NCI-H187 (cell line): ENCODE data around the gene PKP3.
"Not testable (repeated sequence)": the region's sequence is repeated elsewhere in the genome, so short reads cannot be mapped to it uniquely, and the experiment has no call there.

Experiments used
- DNase-seq, 2 experiments: peaks; one replicate each; lab custom pipeline; 2025; lab: John Stamatoyannopoulos, UW

Gene PKP3

DNA sequence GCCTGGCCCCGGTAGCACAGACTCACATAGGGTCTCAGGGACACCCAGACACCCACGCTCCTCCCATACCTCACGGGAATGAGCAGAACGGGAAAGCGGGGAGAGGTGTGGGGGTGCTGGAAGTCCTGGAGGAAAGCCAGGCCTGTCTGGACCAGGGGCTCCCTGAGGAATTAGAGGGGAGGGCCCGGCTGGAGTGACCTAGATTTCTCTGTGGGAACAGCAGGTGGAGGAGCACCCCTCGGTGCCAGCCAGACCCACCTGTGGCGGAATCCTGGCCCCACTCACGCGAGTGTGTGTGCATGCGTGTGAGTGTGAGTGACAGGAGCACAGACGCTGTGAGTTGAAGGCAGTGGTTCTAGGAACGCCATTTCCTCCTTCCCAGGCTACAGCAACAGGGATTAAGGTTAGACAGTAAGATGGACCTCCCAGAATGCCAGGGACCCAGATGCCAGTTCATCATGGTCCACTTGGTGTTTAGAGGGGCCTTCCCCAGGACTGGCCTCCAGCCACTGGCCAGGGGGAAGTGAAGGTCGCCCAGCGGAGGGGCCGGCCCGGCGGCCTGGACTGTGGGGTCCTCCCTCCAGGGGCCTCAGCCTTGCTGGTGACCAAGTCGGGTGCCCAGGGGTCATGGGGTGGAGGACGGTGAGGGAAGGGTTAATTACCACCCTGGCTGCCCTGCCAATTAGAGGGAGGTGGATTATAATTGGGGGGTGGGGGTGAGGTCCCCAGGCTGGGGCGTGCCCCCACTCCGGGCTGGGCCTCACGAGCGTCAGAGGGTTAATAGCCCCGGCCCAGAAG is 1.0 kb downstream of the PKP3 start:
- no peak for DNase-seq

DNA sequence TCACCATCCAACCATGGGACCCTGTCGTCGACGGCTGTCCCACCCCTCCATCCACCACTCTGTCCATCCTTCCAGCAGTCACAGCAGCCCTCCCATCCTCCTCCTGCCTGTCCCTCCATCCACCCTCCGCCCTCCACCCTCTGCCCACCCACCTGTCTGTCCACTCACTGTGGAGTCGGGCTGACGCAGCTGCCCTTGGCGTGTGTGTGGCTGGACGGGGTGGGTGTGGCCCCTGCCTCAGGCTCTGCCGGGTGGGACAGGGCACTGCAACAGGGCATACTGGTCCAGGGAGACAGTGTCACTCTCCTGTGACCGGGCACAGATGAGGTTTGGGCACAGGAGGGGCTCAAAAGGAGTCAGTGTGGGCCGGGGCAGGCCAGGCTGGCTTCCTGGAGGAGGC is 1.9 kb downstream of the PKP3 start:
- no peak for DNase-seq

DNA sequence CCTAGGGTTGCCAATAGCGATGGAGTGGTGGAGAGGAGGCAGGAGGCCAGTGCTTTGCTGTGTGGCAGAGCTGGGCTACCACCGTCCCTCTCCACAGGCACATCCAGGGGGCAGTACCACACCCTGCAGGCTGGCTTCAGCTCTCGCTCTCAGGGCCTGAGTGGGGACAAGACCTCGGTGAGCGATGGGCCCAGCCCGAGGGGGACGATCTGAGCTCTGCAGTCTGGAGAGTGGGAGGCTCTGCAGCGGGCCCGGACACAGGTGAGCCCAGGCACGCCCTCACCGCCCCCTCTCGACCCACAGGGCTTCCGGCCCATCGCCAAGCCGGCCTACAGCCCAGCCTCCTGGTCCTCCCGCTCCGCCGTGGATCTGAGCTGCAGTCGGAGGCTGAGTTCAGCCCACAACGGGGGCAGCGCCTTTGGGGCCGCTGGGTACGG is 2.5 kb downstream of the PKP3 start:
- DNase-seq = no peak

DNA sequence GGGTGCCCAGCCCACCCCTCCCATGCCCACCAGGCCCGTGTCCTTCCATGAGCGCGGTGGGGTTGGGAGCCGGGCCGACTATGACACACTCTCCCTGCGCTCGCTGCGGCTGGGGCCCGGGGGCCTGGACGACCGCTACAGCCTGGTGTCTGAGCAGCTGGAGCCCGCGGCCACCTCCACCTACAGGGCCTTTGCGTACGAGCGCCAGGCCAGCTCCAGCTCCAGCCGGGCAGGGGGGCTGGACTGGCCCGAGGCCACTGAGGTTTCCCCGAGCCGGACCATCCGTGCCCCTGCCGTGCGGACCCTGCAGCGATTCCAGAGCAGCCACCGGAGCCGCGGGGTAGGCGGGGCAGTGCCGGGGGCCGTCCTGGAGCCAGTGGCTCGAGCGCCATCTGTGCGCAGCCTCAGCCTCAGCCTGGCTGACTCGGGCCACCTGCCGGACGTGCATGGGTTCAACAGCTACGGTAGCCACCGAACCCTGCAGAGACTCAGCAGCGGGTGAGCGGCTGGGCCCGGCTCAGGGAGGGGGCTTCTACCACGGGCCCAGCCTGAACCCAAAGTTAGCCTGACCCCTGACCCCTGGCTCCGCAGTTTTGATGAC is 3.0 kb downstream of the PKP3 start:
- no peak for DNase-seq

DNA sequence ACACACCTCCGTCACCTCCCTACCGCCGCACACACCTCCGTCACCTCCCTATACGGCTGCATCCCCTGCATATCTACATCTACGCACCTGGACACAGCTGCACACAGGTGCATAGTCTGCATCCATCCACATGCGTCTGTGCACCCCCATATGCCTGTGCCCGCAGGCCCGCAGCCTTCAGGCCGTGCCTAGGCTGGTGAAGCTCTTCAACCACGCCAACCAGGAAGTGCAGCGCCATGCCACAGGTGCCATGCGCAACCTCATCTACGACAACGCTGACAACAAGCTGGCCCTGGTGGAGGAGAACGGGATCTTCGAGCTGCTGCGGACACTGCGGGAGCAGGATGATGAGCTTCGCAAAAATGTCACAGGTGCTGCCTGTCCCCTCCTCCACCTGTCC is 4.8 kb downstream of the PKP3 start:
- DNase-seq = no peak

DNA sequence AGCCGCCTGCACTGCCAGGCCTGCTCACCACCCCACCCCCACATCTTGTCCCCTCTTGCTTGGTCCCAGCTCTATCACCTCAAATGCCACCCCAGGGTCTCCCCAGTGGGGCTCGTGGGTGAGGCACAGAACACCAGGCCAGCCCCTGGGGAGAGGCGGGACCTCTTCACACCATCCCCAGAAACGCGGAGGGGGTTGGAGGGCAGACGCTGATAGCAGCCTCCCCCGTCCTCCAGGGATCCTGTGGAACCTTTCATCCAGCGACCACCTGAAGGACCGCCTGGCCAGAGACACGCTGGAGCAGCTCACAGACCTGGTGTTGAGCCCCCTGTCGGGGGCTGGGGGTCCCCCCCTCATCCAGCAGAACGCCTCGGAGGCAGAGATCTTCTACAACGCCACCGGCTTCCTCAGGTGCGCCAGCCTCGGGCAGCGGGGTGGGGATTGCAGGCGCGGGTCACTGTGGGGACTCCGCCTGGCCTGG is 5.8 kb downstream of the PKP3 start:
- no peak for DNase-seq

DNA sequence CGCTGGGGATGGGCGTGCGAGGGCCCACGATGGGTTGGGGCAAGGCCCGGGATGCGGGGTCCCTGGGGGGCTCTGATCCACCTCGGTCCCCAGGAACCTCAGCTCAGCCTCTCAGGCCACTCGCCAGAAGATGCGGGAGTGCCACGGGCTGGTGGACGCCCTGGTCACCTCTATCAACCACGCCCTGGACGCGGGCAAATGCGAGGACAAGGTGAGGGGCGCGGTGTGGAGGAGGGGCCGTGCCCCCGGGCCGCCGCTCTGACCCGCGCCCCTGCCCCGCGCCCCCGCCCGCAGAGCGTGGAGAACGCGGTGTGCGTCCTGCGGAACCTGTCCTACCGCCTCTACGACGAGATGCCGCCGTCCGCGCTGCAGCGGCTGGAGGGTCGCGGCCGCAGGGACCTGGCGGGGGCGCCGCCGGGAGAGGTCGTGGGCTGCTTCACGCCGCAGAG is 6.3 kb downstream of the PKP3 start:
- no peak for DNase-seq

DNA sequence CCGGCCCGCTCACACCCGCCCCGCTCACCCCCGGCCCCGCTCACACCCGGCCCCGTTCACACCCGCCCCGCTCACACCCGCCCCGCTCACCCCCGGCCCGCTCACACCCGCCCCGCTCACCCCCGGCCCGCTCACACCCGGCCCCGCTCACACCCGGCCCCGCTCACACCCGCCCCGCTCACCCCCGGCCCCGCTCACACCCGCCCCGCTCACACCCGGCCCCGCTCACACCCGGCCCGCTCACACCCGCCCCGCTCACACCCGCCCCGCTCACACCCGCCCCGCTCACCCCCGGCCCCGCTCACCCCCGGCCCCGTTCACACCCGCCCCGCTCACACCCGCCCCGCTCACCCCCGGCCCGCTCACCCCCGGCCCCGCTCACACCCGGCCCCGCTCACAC is 7.2 kb downstream of the PKP3 start:
- not testable (repeated sequence) for DNase-seq

DNA sequence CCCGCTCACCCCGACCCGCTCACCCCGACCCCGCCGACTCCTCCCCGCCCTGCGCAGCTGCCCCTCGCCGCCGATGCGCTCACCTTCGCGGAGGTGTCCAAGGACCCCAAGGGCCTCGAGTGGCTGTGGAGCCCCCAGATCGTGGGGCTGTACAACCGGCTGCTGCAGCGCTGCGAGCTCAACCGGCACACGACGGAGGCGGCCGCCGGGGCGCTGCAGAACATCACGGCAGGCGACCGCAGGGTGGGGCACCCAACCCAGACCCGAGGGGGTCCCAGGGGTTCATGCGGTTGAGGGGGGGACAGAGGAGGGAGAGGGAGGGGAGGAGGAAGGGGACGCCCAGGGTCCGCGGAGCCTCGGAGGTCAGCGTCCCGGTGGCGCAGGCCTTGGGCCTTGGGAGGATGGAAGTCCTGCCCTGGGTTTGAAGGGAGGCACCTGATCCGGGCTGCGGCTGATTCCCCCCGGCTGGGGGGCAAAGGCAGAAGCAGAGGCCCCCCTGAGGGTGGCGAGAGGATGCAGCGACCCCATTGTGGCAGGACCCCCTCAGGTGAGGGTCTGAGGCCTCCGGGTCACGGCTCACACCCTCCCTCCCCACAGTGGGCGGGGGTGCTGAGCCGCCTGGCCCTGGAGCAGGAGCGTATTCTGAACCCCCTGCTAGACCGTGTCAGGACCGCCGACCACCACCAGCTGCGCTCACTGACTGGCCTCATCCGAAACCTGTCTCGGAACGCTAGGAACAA is 9.2 kb downstream of the PKP3 start:
- DNase-seq = no peak

DNA sequence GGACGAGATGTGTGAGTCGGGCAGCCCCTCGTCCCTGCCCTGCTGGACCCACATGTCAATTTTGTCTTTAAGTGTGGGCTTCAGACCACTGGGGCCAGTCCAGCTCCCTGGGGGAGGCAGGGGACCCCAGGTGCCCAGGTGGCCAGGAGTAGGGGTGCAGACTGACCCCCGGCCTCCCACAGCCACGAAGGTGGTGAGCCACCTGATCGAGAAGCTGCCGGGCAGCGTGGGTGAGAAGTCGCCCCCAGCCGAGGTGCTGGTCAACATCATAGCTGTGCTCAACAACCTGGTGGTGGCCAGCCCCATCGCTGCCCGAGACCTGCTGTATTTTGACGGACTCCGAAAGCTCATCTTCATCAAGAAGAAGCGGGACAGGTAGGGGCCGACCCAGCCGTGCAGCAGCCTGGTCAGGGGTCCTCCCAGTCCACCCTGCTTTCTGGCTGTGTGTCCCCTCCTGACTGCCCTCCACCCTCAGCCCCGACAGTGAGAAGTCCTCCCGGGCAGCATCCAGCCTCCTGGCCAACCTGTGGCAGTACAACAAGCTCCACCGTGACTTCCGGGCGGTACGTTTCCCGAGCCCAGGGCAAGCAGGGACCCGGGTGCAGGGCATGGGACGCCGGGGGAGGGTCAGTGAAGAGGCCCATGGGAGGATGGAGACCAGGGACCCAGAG is 9.9 kb downstream of the PKP3 start:
- DNase-seq = no peak

DNA sequence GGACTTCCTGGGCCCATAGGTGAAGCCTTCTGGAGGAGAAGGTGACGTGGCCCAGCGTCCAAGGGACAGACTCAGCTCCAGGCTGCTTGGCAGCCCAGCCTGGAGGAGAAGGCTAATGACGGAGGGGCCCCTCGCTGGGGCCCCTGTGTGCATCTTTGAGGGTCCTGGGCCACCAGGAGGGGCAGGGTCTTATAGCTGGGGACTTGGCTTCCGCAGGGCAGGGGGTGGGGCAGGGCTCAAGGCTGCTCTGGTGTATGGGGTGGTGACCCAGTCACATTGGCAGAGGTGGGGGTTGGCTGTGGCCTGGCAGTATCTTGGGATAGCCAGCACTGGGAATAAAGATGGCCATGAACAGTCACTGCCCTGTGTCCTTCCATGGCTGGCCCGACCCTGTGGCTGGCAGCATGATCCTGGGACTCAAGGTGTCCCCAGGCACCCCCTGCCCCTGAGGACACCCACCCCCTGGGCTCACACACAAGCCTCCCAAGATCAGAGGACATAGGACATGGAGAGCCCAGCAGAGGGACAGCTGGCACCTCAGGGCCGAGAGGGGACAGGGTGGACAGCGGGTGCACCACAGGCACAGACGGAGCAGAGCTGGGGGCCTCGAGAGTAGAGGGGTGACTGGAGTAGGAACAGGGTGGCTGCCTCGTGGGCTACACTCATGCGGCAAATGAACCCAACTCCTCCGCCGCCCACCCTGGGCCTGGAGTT is 10.7 kb downstream of the PKP3 start:
- no peak for DNase-seq

DNA sequence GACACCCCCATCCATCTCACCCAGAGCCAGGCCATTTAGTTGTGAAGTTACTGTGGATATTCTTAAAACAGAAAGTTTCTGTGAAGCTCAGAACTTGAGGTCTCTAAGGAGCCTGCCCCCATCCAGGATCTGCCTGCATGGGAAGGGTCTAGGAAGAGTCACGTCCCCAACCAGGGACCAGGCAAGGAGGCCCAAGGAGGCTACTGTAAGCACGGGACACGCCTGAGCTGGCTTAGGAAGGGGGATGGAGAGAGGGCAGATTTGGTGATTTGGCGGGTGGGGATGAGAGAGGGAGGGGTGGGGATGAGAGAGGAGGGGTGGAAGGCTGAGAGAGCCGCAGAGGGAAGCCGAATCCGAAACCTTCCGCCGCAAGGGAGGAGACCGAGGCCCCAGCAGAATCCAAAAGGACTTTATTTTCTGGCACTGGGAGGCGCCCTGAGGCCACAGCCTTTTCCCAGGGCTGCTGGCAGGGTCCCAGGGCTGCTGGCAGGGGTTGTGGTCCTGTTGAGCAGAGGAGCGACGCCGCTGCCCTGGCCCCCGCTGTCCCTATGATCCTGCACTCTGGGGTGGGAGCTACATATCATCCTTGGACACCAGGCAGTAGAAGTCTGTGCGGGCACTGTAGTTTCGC is 11.4 kb downstream of the PKP3 start:
- no peak for DNase-seq

DNA sequence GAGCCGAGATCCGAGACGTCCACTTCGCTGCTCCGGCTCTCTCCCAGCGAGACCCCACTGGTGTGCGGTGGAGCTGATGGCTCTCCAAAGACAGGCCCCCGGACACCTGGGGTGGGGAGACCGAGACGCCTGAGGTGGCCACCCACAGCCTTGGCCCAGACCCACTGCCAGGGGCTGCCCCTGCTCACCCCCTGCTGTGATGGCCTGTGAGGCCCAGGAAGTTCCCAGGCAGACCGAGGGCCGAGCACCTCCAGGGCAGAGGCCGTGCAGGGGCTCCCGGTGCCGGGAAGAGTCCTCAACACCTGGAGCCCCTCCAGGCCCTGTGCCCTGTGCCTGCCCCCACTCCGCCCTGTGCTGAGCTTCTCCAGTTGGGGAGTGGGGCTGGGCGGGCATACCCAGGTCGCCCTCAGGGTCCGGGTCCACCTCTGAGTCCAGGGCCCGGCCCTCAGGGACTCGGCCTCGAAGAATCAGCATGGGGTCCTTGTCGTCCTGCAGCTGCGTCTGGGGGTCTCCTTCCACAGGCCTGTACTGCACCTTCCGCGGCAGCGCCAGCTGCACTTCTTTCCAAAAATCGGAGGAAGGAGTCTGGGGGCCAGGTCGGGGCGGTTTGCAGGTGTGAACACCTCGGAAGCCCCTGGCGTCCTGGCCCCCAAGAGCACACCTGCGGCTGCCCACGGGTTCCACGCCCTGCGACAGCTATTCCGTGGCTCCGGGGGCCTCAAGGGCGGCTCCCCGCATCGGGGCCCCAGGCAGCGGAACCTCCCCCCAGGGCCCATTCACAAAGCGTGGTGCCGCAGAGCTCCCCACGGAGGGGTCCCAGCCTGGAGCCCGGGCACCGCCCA is 12.2 kb downstream of the PKP3 start:
- no peak for DNase-seq

DNA sequence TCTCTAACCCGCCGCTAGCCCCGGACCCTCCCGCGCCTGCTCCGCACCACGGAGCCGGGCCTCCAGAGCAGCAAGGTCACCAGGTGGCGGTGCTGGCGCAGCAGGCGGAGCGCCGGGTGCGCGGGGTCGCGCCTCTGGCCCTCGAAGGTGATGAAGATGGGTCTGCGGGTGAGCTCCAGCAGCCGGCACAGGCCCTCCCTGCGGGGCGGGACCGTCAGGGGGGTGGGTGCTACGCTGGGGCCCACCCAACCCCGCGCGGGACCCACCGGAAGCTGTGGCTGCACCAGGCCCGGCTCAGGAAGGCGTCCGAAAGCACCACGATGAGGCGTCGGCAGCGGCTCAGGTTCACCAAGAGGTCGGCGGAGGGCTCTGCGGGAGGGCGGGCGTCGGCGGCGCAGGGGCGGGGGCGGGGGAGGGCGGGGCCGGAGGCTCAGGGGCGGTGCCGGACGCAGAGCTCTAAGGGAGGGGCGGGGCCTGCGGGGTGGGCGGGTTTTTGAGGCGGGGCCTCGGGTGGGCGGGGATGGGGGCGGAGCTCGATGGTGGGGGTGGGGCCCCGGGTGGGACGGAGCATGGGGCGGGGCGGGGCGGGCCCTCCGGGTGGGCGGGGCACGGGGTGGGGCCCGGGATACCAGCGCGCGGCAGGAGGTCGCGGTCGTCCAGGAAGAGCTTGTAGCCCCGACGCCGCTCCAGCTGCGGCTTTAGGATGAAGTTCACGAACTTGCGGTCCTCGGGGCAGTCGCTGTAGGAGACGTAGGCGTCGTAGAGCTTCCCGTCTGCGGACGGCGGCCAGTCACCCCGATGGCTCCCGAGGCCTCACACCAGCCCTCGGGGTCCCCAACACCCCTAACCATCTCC is 13.0 kb downstream of the PKP3 start:
- peak; percentile 38 to 89 for DNase-seq

DNA sequence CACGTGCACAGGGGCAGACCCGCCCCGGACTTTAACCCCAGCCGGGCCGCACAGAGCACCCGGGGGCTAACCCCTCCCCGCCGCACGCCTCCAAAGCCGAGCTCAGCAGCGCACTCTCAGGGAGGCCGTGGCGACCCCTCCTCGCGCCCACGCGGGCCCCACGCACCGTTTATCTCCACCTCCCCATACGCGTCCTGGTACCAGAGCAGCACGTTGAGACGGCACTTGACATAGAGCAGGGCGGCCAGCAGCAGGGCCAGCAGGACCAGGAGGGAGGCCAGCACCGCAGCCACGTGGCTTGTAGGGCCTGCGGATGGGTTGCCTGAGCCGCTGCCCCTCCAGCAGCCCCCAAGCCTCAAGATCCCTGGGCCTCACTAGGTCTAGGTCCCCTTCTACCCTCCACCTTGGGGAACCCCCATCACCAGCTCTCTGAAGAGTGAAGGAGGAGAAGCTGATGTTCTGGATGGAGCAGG is 13.7 kb downstream of the PKP3 start:
- no peak for DNase-seq

DNA sequence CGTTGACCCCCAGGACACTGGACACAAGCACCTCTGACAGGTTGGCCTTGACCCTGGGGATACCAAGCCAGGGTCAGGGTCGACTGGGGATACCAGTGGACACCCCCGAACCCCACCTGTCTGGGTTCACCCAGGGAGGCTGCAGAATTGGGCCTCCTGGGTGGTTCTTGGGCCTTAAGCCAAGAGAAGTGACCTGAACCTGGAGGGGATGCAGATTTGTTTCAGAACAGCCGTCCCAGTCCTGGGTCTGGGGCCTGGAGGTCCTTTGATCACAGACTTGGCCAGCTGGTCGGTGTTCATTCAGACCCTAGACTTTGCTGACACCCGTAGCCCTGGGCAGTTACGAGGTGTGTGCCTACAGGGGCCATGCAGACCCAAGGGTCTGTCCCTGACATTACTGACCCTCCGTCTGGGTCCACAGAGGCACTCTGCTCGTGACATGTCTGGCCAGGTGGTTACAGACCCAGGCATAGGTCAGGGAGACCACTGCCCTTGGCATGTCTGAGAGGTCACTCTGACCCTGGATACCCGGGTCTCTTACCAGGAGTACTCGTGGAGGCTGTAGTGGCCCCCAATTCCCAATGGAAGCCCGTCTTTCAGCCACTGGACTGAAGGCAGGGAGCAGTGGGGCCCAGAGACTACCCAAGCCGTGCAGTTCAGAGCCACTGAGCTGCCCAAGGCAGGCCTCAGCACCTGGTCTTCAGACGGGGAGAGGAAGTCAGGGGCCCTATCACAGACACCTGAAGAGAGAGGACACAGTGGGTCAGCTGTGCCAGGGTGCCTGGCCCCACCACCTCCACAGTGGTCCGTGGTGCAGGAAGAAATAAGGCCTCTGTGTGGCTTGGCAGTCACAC is 14.4 kb downstream of the PKP3 start:
- DNase-seq = no peak

DNA sequence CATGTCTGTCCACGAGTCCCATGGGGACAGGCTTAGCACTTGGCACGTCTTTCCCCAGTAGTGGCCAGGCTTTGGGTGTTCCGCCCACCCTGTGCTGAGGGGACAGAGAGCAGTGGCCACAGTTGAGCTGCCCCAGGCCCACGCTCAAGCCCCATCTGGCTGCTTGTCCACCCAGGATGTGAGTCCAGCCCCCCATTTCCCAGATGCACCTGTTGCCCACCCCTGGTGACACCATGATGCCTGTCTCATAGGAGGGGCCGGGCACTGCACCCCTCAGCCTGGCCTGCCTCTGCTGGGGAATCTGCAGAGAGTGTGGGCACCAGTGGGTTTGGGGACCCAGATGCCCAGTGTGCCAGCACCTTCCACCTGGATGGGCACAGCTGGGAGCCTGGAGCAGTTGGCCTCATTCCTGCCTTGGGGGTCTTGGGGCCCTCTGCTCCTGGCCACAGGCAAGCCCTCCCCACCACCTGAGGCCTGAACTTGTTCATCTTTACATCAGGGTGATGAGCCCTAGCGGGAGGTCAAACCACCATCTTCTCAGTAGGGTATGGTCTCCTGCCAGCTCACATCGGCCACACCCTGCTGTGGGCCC is 15.1 kb downstream of the PKP3 start:
- no peak for DNase-seq
